ENCODE results near the gene PPP2R5C. TPM values are rescaled to one million over a fixed set of nuclear protein-coding genes. Genes with fewer than 3 reads are reported as not detected.

Gene PPP2R5C
- total RNA-seq, 1 experiment from 2014 or later = 93.0 TPM

- H3K14ac ChIP-seq (ENCODE audit: insufficient read depth, low read length) = no peak overlapping the region
- no peak overlapping the region for H4K91ac ChIP-seq (ENCODE audit: insufficient read length, low read depth, low read length)
- Mint-ChIP-seq H3K27me3 (ENCODE audit: low read depth) (no peaks in the 10 kb centered on the region), H3K27ac (no peak overlapping the region), H3K4me3 (no peak overlapping the region), H3K36me3 (ENCODE audit: insufficient read depth in 1 of 3, low read depth in 3 of 3) (peaks cover 19 to 45% (median 36%) of the 10 kb centered on the region in 3 experiments), H3K4me1 (peaks cover 4 to 8% of the 10 kb centered on the region in 2 experiments), H3K9me3 (no peaks in the 10 kb centered on the region)
- DNase-seq = no peak
- H2AFZ ChIP-seq (ENCODE audit: low read length) = no peak overlapping the region
- H2BK15ac ChIP-seq (ENCODE audit: low read depth, low read length) = no peak overlapping the region
- no peaks in the 10 kb centered on the region for H3K9me3 ChIP-seq (ENCODE audit: control insufficient read depth, low read depth, low read length)
- no peak overlapping the region for H3K4ac ChIP-seq (ENCODE audit: low read depth, low read length)
- H4K8ac ChIP-seq (replicated peaks; ENCODE audit: insufficient read length, low read depth, low read length) = no peak overlapping the region
- H4K20me1 ChIP-seq (ENCODE audit: control insufficient read depth, insufficient read depth, insufficient read length) = no peaks in the 10 kb centered on the region
- H2BK12ac ChIP-seq (ENCODE audit: insufficient read length, low read depth, low read length) = no peak overlapping the region
- no peak overlapping the region for H2BK20ac ChIP-seq (ENCODE audit: low read depth, low read length, poor library complexity, severe bottlenecking)
- H3K9ac ChIP-seq (ENCODE audit: extremely low read depth, insufficient read length, low read length) = no peak overlapping the region
- H2AK5ac ChIP-seq (ENCODE audit: insufficient read length, low read length) = no peak overlapping the region
- no peaks in the 10 kb centered on the region for H3K23me2 ChIP-seq (ENCODE audit: insufficient read length, low read depth, low read length, poor library complexity, severe bottlenecking)
- no peak overlapping the region for H3K27ac ChIP-seq (ENCODE audit: insufficient read length, low read depth, low read length)
- H3K18ac ChIP-seq (ENCODE audit: insufficient read length, low read depth, low read length) = no peak overlapping the region
- no peak overlapping the region for H2BK120ac ChIP-seq (ENCODE audit: low read depth, low read length, poor library complexity, severe bottlenecking)
- no peak overlapping the region for H3T11ph ChIP-seq (ENCODE audit: low read length)
- H2BK5ac ChIP-seq (ENCODE audit: insufficient read length, low read length) = no peak overlapping the region
- H4K5ac ChIP-seq (ENCODE audit: insufficient read length, low read depth, low read length) = no peak overlapping the region
- no peaks in the 10 kb centered on the region for H3K27me3 ChIP-seq (ENCODE audit: insufficient read depth, low read length)
- WGBS (ENCODE audit: extremely low coverage, insufficient read length, low lambda C conversion rate) = no CpG with 5 or more reads among the region's 7 CpGs
- no peak overlapping the region for H3K56ac ChIP-seq (ENCODE audit: insufficient read length, low read depth, low read length)
- peaks cover 33% of the 10 kb centered on the region; the same call in 1 of the 2 replicates for H3K79me2 ChIP-seq (ENCODE audit: insufficient read depth, low read length)
- TF ChIP-seq CTCF (conservative IDR thresholded peaks at IDR 0.05) = no peak
- no peaks in the 10 kb centered on the region; the same call in 1 of the 2 replicates for H3K4me1 ChIP-seq (ENCODE audit: insufficient read depth, low read length)
- peaks cover 9% of the 10 kb centered on the region for H3K79me1 ChIP-seq (ENCODE audit: insufficient read depth, low read depth, low read length, poor library complexity, severe bottlenecking)
- H3K4me2 ChIP-seq (ENCODE audit: insufficient read depth, insufficient read length, low read length) = no peak overlapping the region
- no peak overlapping the region for H3K23ac ChIP-seq (ENCODE audit: insufficient read length, low read depth, low read length)
These were observed 211.8 kb downstream of the PPP2R5C start for GRCh38 chr14:101973356-101973755.
